IMR-90 (cell line): ENCODE data around the gene EMCN. TPM values are rescaled to one million over a fixed set of nuclear protein-coding genes. Genes with fewer than 3 reads are reported as not detected.

Experiments used
- ATAC-seq: fragments of 200-7000 bp; cut with Tn5 transposase; 2 replicates; pipeline ENCODE4 v1.9.1; 2020; ENCODE audit warnings: low read depth, mild to moderate bottlenecking, moderate library complexity
- BruUV-seq: library from RNA; stranded (reverse); fragments of 400-500 nt; replicated peaks from 2 replicates; lab custom pipeline; 2021; lab: Mats Ljungman, UMichigan
- CTCF ChIA-PET: fragments of 300-600 bp; formaldehyde crosslinking; extraction: SDS; loops from one replicate; lab custom pipeline; 2021; ENCODE audit warnings: antibody characterized with exemption; lab: Yijun Ruan, JAX
- POLR2A ChIA-PET: fragments of 300-600 bp; sonication (Branson Sonifier 250); formaldehyde crosslinking; loops from one replicate; lab custom pipeline; 2022; ENCODE audit warnings: antibody characterized with exemption; ENCODE audit not compliant: unreplicated experiment; lab: Charles Lee
- DNase-seq: peaks from one replicate; pipeline ENCODE4 v3.0.0; 2013
- H2AFZ ChIP-seq: replicated peaks from 2 replicates; pipeline ENCODE3; 2013; ENCODE audit warnings: low read length, mild to moderate bottlenecking; ENCODE audit not compliant: poor library complexity
- H2AK5ac ChIP-seq: 2 replicates; pipeline ENCODE4 v1.6.1; 2013; ENCODE audit warnings: low read depth, low read length, inconsistent platforms
- H2AK9ac ChIP-seq: replicated peaks from 2 replicates; pipeline ENCODE3; 2013; ENCODE audit warnings: mild to moderate bottlenecking, low read depth, low read length, moderate library complexity; ENCODE audit not compliant: poor library complexity
- H2BK120ac ChIP-seq: 2 replicates; pipeline ENCODE4 v1.6.1; 2013; ENCODE audit warnings: low read depth, low read length, inconsistent platforms
- H2BK15ac ChIP-seq: 3 replicates; pipeline ENCODE4 v1.6.1; 2013; ENCODE audit warnings: low read depth, low read length, inconsistent platforms
- H2BK20ac ChIP-seq: 2 replicates; pipeline ENCODE4 v1.6.1; 2013; ENCODE audit warnings: low read depth, mild to moderate bottlenecking, inconsistent platforms, low read length, moderate library complexity
- H2BK5ac ChIP-seq: 2 replicates; pipeline ENCODE4 v1.6.1; 2013; ENCODE audit warnings: mild to moderate bottlenecking, low read depth, low read length, inconsistent platforms; ENCODE audit not compliant: poor library complexity, severe bottlenecking
- H3K14ac ChIP-seq: replicated peaks from 2 replicates; pipeline ENCODE4 v1.6.1; 2013; ENCODE audit warnings: low read depth, low read length, inconsistent platforms
- H3K18ac ChIP-seq: 2 replicates; pipeline ENCODE4 v1.6.1; 2013; ENCODE audit warnings: low read depth, low read length, control low read depth
- H3K23ac ChIP-seq: 2 replicates; pipeline ENCODE4 v1.6.1; 2013; ENCODE audit warnings: low read depth, low read length, inconsistent platforms
- H3K27ac ChIP-seq: 2 replicates; pipeline ENCODE4 v1.5.1; 2013; ENCODE audit warnings: mild to moderate bottlenecking, control low read depth, low read length; ENCODE audit not compliant: insufficient read depth
- H3K27me3 ChIP-seq: 2 replicates; pipeline ENCODE4 v1.6.1; 2013; ENCODE audit warnings: low read length; ENCODE audit not compliant: control insufficient read depth, insufficient read depth
- H3K36me3 ChIP-seq: 2 replicates; pipeline ENCODE4 v1.6.1; 2013; ENCODE audit warnings: low read length, mixed read lengths; ENCODE audit not compliant: control insufficient read depth, insufficient read depth
- H3K4ac ChIP-seq: 2 replicates; pipeline ENCODE4 v1.6.1; 2013; ENCODE audit warnings: low read depth, low read length, inconsistent platforms
- H3K4me1 ChIP-seq: 2 replicates; pipeline ENCODE4 v1.6.1; 2013; ENCODE audit warnings: low read length, mixed read lengths; ENCODE audit not compliant: control insufficient read depth, insufficient read depth
- H3K4me2 ChIP-seq: 2 replicates; pipeline ENCODE4 v1.6.1; 2013; ENCODE audit warnings: low read depth, mild to moderate bottlenecking, control low read depth, low read length, moderate library complexity
- H3K4me3 ChIP-seq: 2 replicates; pipeline ENCODE4 v1.5.1; 2013; ENCODE audit warnings: low read depth, mild to moderate bottlenecking, control low read depth, low read length, moderate library complexity; ENCODE audit not compliant: insufficient read depth
- H3K56ac ChIP-seq: 2 replicates; pipeline ENCODE4 v1.6.1; 2013; ENCODE audit warnings: low read length, inconsistent platforms; ENCODE audit not compliant: insufficient read depth; ENCODE audit errors: extremely low read depth
- H3K79me1 ChIP-seq, 2 experiments: 2 replicates each; pipeline ENCODE4 v1.6.1; 2013; ENCODE audit warnings: low read length in 2 of 2, inconsistent platforms in 1 of 2, low read depth in 1 of 2
- H3K9ac ChIP-seq: 2 replicates; pipeline ENCODE4 v1.6.1; 2013; ENCODE audit warnings: low read depth, low read length, control low read depth
- H3K9me1 ChIP-seq: 2 replicates; pipeline ENCODE4 v1.6.1; 2013; ENCODE audit warnings: low read length, inconsistent platforms; ENCODE audit not compliant: insufficient read depth
- H3K9me3 ChIP-seq: 2 replicates; pipeline ENCODE4 v1.6.1; 2013; ENCODE audit warnings: low read length; ENCODE audit not compliant: control insufficient read depth, insufficient read depth
- H4K20me1 ChIP-seq: 2 replicates; pipeline ENCODE4 v1.6.1; 2013; ENCODE audit warnings: low read length, inconsistent platforms; ENCODE audit not compliant: insufficient read depth
- H4K5ac ChIP-seq: 2 replicates; pipeline ENCODE4 v1.6.1; 2013; ENCODE audit warnings: mild to moderate bottlenecking, low read depth, low read length, control low read depth
- H4K8ac ChIP-seq, 2 experiments: 2 replicates each; pipeline ENCODE4 v1.6.1; 2013; ENCODE audit warnings: low read depth in 2 of 2, low read length in 2 of 2, control low read depth in 1 of 2, inconsistent platforms in 1 of 2
- H4K91ac ChIP-seq: 2 replicates; pipeline ENCODE4 v1.6.1; 2013; ENCODE audit warnings: low read depth, low read length, inconsistent platforms; ENCODE audit not compliant: insufficient read depth
- BHLHE40 ChIP-seq: fragments of 150-350 bp; IDR thresholded peaks from 2 replicates; pipeline ENCODE4 v1.6.1; 2016; ENCODE audit warnings: mild to moderate bottlenecking, low read depth, low read length
- CEBPB ChIP-seq: IDR thresholded peaks from 2 replicates; pipeline ENCODE4 v1.6.1; 2012; ENCODE audit warnings: low read depth, low read length, improper control_type of control experiment
- CHD1 ChIP-seq: IDR thresholded peaks from 2 replicates; pipeline ENCODE4 v1.6.1; 2012; ENCODE audit warnings: low read depth, low read length, improper control_type of control experiment
- CTCF ChIP-seq: conservative IDR thresholded peaks from 2 replicates; pipeline ENCODE4 v1.5.1; 2012; ENCODE audit warnings: mild to moderate bottlenecking, low read depth, low read length, improper control_type of control experiment
- FOS ChIP-seq: fragments of 150-350 bp; IDR thresholded peaks from 2 replicates; pipeline ENCODE4 v1.6.1; 2016; ENCODE audit warnings: low read depth, low read length
- MAFK ChIP-seq: IDR thresholded peaks from 2 replicates; pipeline ENCODE4 v1.6.1; 2012; ENCODE audit warnings: low read depth, low read length, improper control_type of control experiment
- MAZ ChIP-seq: IDR thresholded peaks from 2 replicates; pipeline ENCODE4 v1.6.1; 2012; ENCODE audit warnings: low read depth, mild to moderate bottlenecking, low read length, improper control_type of control experiment, moderate library complexity, borderline replicate concordance
- MXI1 ChIP-seq: IDR thresholded peaks from 2 replicates; pipeline ENCODE4 v1.6.1; 2012; ENCODE audit warnings: low read depth, mild to moderate bottlenecking, low read length, moderate library complexity, borderline replicate concordance
- NFE2L2 ChIP-seq: fragments of 150-350 bp; IDR thresholded peaks from 2 replicates; pipeline ENCODE4 v1.6.1; 2016; ENCODE audit warnings: low read depth, mild to moderate bottlenecking, low read length
- POLR2A ChIP-seq: IDR thresholded peaks from 2 replicates; pipeline ENCODE4 v1.6.1; 2012; ENCODE audit warnings: mild to moderate bottlenecking, low read depth, low read length
- RAD21 ChIP-seq: IDR thresholded peaks from 2 replicates; pipeline ENCODE4 v1.6.1; 2012; ENCODE audit warnings: low read length, improper control_type of control experiment
- RCOR1 ChIP-seq: IDR thresholded peaks from 2 replicates; pipeline ENCODE4 v1.6.1; 2012; ENCODE audit warnings: mild to moderate bottlenecking, low read length, improper control_type of control experiment; ENCODE audit not compliant: insufficient replicate concordance
- RFX5 ChIP-seq: IDR thresholded peaks from 2 replicates; pipeline ENCODE4 v1.8.0; 2012; ENCODE audit warnings: low read depth, mild to moderate bottlenecking, low read length, moderate library complexity
- SMC3 ChIP-seq: fragments of 150-350 bp; IDR thresholded peaks from 2 replicates; pipeline ENCODE4 v1.6.1; 2016; ENCODE audit warnings: low read depth, mild to moderate bottlenecking, antibody characterized with exemption, low read length, moderate library complexity
- WGBS, 2 experiments: methylation state at CpG; one replicate each; pipeline versions ENCODE4 v1.1.5 to v1.1.7; 2013; ENCODE audit warnings: missing lambda C conversion rate in 2 of 2; ENCODE audit not compliant: insufficient read length in 1 of 2; ENCODE audit errors: extremely low coverage in 2 of 2; 5-methylcytosine and 5-hydroxymethylcytosine counted together
- dilution Hi-C: fragments of 300-500 bp; cut with HindIII; formaldehyde crosslinking; loops from one replicate; pipeline ENCODE4 v1.14.3; 2018; ENCODE audit warnings: low sequenced_read_pairs; ENCODE audit not compliant: unreplicated experiment
- in situ Hi-C: fragments of 300-500 bp; cut with MboI; formaldehyde crosslinking; loops from 3 replicates; pipeline ENCODE4 v1.14.3; 2019; ENCODE audit warnings: low sequenced_read_pairs, inconsistent platforms, mixed read lengths
- intact Hi-C: fragments of 100-400 bp; cut with micrococcal nuclease; formaldehyde crosslinking; loops from 2 replicates; pipeline ENCODE4 v1.10.0; 2022
- polyA plus RNA-seq, 3 experiments: library from polyadenylated mRNA; depleted of rRNA; stranded (reverse); fragments of >200 nt; gene quantifications; 2 replicates each; pipeline ENCODE4 v1.2.3, GENCODE V29; 2012; ENCODE audit warnings: low replicate concordance in 1 of 3
- total RNA-seq: library from RNA; depleted of rRNA; stranded (reverse); fragments of >200 nt; gene quantifications from 2 replicates; pipeline ENCODE4 v1.2.3, GENCODE V29; 2012
- TF ChIP-seq, protein P1 (sequence below): fragments of 150-350 bp; IDR thresholded peaks from 2 replicates; pipeline ENCODE4 v1.6.1; 2017; ENCODE audit warnings: mild to moderate bottlenecking, antibody characterized with exemption, low read length, low read depth
- TF ChIP-seq, protein P2 (sequence below): fragments of 150-350 bp; IDR thresholded peaks from 2 replicates; pipeline ENCODE4 v1.6.1; 2016; ENCODE audit warnings: low read depth, mild to moderate bottlenecking, low read length, moderate library complexity, borderline replicate concordance

The EMCN gene
- total and polyA plus RNA-seq, 2 of the 4 experiments (the other 2 are of a cell fraction): not detected

DNA sequence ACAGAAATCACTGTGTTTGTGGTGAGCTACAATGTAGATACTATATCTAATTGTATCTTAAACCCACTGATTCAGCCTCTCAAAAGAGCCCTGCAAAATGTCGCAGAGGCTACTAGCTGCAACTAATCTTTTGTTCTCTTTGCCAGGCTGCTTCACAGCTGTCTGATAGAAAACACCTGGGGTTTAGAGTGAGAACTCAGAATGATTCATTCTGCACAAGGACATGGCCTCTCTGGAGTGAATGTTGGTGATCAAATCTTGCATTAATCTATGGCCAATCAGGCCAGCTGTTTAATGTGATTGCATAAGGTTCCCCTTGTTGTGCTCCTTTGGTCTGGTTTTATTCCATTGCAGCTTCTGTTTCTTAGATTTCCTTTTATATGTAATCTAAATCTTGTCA lies 100.3 kb downstream of the EMCN start:
- no peaks in the 10 kb centered on the region for H3K27me3 ChIP-seq
- H3K79me1 ChIP-seq: no peaks in the 10 kb centered on the region
- H2AFZ ChIP-seq: no peak overlapping the region
- no peak overlapping the region for H2BK5ac ChIP-seq
- H3K4ac ChIP-seq: no peak overlapping the region
- no peak overlapping the region for H3K56ac ChIP-seq
- no peak overlapping the region for H2AK9ac ChIP-seq
- no peaks in the 10 kb centered on the region for H3K4me1 ChIP-seq
- no peak overlapping the region for H2BK15ac ChIP-seq
- BruUV-seq: no TSS peak
- H2BK20ac ChIP-seq: no peak overlapping the region
- TF ChIP-seq BHLHE40 (no peak), RCOR1 (no peak), CTCF (no peak), MAZ (no peak), CHD1 (no peak), SMC3 (no peak), FOS (no peak), MXI1 (no peak), RFX5 (no peak), NFE2L2 (no peak), POLR2A (no peak), CEBPB (no peak), MAFK (no peak), RAD21 (no peak)
- TF ChIP-seq, protein P1, sequence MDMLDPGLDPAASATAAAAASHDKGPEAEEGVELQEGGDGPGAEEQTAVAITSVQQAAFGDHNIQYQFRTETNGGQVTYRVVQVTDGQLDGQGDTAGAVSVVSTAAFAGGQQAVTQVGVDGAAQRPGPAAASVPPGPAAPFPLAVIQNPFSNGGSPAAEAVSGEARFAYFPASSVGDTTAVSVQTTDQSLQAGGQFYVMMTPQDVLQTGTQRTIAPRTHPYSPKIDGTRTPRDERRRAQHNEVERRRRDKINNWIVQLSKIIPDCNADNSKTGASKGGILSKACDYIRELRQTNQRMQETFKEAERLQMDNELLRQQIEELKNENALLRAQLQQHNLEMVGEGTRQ: no peak
- TF ChIP-seq, protein P2, sequence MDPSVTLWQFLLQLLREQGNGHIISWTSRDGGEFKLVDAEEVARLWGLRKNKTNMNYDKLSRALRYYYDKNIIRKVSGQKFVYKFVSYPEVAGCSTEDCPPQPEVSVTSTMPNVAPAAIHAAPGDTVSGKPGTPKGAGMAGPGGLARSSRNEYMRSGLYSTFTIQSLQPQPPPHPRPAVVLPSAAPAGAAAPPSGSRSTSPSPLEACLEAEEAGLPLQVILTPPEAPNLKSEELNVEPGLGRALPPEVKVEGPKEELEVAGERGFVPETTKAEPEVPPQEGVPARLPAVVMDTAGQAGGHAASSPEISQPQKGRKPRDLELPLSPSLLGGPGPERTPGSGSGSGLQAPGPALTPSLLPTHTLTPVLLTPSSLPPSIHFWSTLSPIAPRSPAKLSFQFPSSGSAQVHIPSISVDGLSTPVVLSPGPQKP: no peak
- no peak overlapping the region for H4K91ac ChIP-seq
- in situ Hi-C loops: no loop called here
- H3K9me1 ChIP-seq: no peaks in the 10 kb centered on the region
- no peak overlapping the region for H3K23ac ChIP-seq
- CTCF ChIA-PET: no interaction called here
- no CpG with 5 or more reads among the region's 1 CpG for WGBS, 2 experiments
- no peak overlapping the region for H3K14ac ChIP-seq
- no peak overlapping the region for H4K8ac ChIP-seq
- H3K36me3 ChIP-seq: no peaks in the 10 kb centered on the region
- H4K5ac ChIP-seq: no peak overlapping the region
- no peak overlapping the region for H3K4me3 ChIP-seq
- DNase-seq (peak; percentile 34), ATAC-seq (no peak)
- no peak overlapping the region for H3K4me2 ChIP-seq
- no peaks in the 10 kb centered on the region for H3K9me3 ChIP-seq
- POLR2A ChIA-PET: no interaction called here
- no peak overlapping the region for H2AK5ac ChIP-seq
- no peaks in the 10 kb centered on the region for H4K20me1 ChIP-seq
- intact Hi-C loops: no loop called here
- dilution Hi-C loops: no loop called here
- no peak overlapping the region for H3K9ac ChIP-seq
- no peak overlapping the region for H3K18ac ChIP-seq
- H2BK120ac ChIP-seq: no peak overlapping the region
- H3K27ac ChIP-seq: no peak overlapping the region
